Coronary artery (tissue), 2 donors: ENCODE measurements around the gene TM9SF4.

Source experiments
- DNase-seq: peaks from one replicate; pipeline ENCODE4 v3.0.0-alpha.2; 2017; ENCODE audit warnings: low spot score
- H3K27ac ChIP-seq, 2 donors: fragments of 200-600 bp; sonication (generic); one replicate each; pipeline ENCODE4 v1.5.1; 2016 to 2019
- H3K4me3 ChIP-seq: fragments of 200-600 bp; sonication (generic); 2 replicates; pipeline ENCODE4 v1.5.1; 2016; ENCODE audit warnings: mild to moderate bottlenecking, moderate library complexity
- CTCF ChIP-seq: fragments of 200-600 bp; sonication (generic); IDR thresholded peaks from one replicate; pipeline ENCODE4 v1.5.1; 2019; ENCODE audit warnings: antibody characterized with exemption

TM9SF4 gene

GRCh38 chr20:32158351-32158750 lies 48.8 kb downstream of the TM9SF4 start:
- peak; percentile 59 for DNase-seq
- no peak for TF ChIP-seq CTCF
- no peak overlapping the region for H3K27ac ChIP-seq

GRCh38 chr20:32158943-32159660 lies 49.6 kb downstream of the TM9SF4 start:
- Histone ChIP-seq H3K4me3 (no peak overlapping the region), H3K27ac (no peak overlapping the region)
- peak; percentile 31 for DNase-seq
- no peak for TF ChIP-seq CTCF

More at GRCh38 chr20:32158351-32158750, 48.8 kb downstream of the TM9SF4 start:
- H3K4me3 ChIP-seq, result no peak overlapping the region

GRCh38 chr20:32159766-32160221 lies 50.3 kb downstream of the TM9SF4 start:
- Histone ChIP-seq H3K4me3 (no peak overlapping the region), H3K27ac (no peak overlapping the region)
- TF ChIP-seq CTCF, result no peak
- DNase-seq, result peak; percentile 66

- H3K4me3 ChIP-seq, result no peak overlapping the region
- no peak overlapping the region for H3K27ac ChIP-seq
- no peak for TF ChIP-seq CTCF
- DNase-seq, result no peak
Measured at GRCh38 chr20:32160341-32160740, 50.8 kb downstream of the TM9SF4 start.

- H3K27ac ChIP-seq, result no peak overlapping the region
- H3K4me3 ChIP-seq, result no peak overlapping the region
- DNase-seq, result no peak
- no peak for TF ChIP-seq CTCF
Measured at GRCh38 chr20:32162351-32162750, 52.8 kb downstream of the TM9SF4 start.

GRCh38 chr20:32163951-32164350 lies 54.4 kb downstream of the TM9SF4 start:
- Histone ChIP-seq H3K4me3 (no peak overlapping the region), H3K27ac (no peak overlapping the region)
- peak; percentile 17 for DNase-seq
- no peak for TF ChIP-seq CTCF

GRCh38 chr20:32164984-32165735 lies 55.6 kb downstream of the TM9SF4 start:
- H3K4me3 ChIP-seq, result no peak overlapping the region
- H3K27ac ChIP-seq, result no peak overlapping the region
- TF ChIP-seq CTCF, result no peak
- DNase-seq, result peak; percentile 59
